Sciatic nerve (tissue), 2 donors: ENCODE measurements around the gene MSI2. TPM values are rescaled to one million over a fixed set of nuclear protein-coding genes. Genes with fewer than 3 reads are reported as not detected.
"Not testable (repeated sequence)": the region's sequence is repeated elsewhere in the genome, so short reads cannot be mapped to it uniquely, and the experiment has no call there.

ENCODE experiments used
- ATAC-seq: fragments of 200-7000 bp; cut with Tn5 transposase; one replicate; pipeline ENCODE4 v1.9.1; 2020; ENCODE audit warnings: mild to moderate bottlenecking, moderate library complexity
- DNase-seq: peaks from one replicate; pipeline ENCODE4 v3.0.0-alpha.2; 2020; ENCODE audit warnings: low spot score
- intact Hi-C: fragments of 100-400 bp; cut with DNase I; formaldehyde crosslinking; loops from one replicate; pipeline ENCODE4 v1.14.2; 2022
- total RNA-seq: library from RNA; stranded (reverse); fragmentation: NEBNext Ultra II Directional; extraction: Animal tissue kit (Norgen Biotek cat#: 25700); gene quantifications from one replicate; pipeline ENCODE4 v1.2.1, GENCODE V29; 2021
- donor health status: DM: no; HTN: no; CAD: no.
- donor health status: DM: no; HTN: no; CAD: no.

MSI2 gene
- total RNA-seq, 1 donor from 2014 or later, result 25.2 TPM

GRCh38 chr17:57493625-57494024 lies 237.3 kb downstream of the MSI2 start:
- ATAC-seq (no peak), DNase-seq (no peak)
- intact Hi-C loops, result no loop called here

GRCh38 chr17:57494443-57494842 lies 238.1 kb downstream of the MSI2 start:
- DNase-seq, result no peak
- intact Hi-C loops, result no loop called here
- no peak for ATAC-seq

GRCh38 chr17:57495771-57496170 lies 239.4 kb downstream of the MSI2 start:
- DNase-seq (no peak), ATAC-seq (no peak)
- intact Hi-C loops, result no loop called here

GRCh38 chr17:57496382-57496781 lies 240.1 kb downstream of the MSI2 start:
- ATAC-seq (no peak), DNase-seq (no peak)
- intact Hi-C loops, result no loop called here

GRCh38 chr17:57498443-57498842 lies 242.1 kb downstream of the MSI2 start:
- DNase-seq, result no peak
- no peak for ATAC-seq
- intact Hi-C loops, result no loop called here

GRCh38 chr17:57499221-57499620 lies 242.9 kb downstream of the MSI2 start:
- ATAC-seq, intact Hi-C loops, DNase-seq: not testable (repeated sequence)

GRCh38 chr17:57499648-57500049 lies 243.3 kb downstream of the MSI2 start:
- no peak for DNase-seq
- ATAC-seq, result no peak
- intact Hi-C loops, result no loop called here

GRCh38 chr17:57501016-57501415 lies 244.7 kb downstream of the MSI2 start:
- ATAC-seq (no peak), DNase-seq (no peak)
- intact Hi-C loops, result no loop called here

- intact Hi-C loops, result no loop called here
- DNase-seq, result no peak
- no peak for ATAC-seq
Observed at GRCh38 chr17:57502022-57502421, 245.7 kb downstream of the MSI2 start.

GRCh38 chr17:57502811-57503241 lies 246.5 kb downstream of the MSI2 start:
- ATAC-seq, result no peak
- intact Hi-C loops, result no loop called here
- DNase-seq, result no peak

GRCh38 chr17:57504208-57504607 lies 247.9 kb downstream of the MSI2 start:
- ATAC-seq (no peak), DNase-seq (no peak)
- intact Hi-C loops, result no loop called here

GRCh38 chr17:57505841-57506773 lies 249.8 kb downstream of the MSI2 start:
- no peak for DNase-seq
- intact Hi-C loops, result no loop called here
- ATAC-seq, result peak; percentile 57

GRCh38 chr17:57506774-57507127 lies 250.4 kb downstream of the MSI2 start:
- ATAC-seq (no peak), DNase-seq (no peak)
- intact Hi-C loops, result no loop called here

- intact Hi-C loops, result no loop called here
- DNase-seq, result no peak
- ATAC-seq, result no peak
Observed at GRCh38 chr17:57507828-57508227, 251.5 kb downstream of the MSI2 start.

- DNase-seq (no peak), ATAC-seq (no peak)
- intact Hi-C loops, result no loop called here
Observed at GRCh38 chr17:57508671-57509070, 252.3 kb downstream of the MSI2 start.

GRCh38 chr17:57511475-57512123 lies 255.3 kb downstream of the MSI2 start:
- DNase-seq, result no peak

GRCh38 chr17:57512258-57512657 lies 255.9 kb downstream of the MSI2 start:
- DNase-seq, result no peak
- ATAC-seq, result no peak
- intact Hi-C loops, result no loop called here

More at GRCh38 chr17:57511475-57512123, 255.3 kb downstream of the MSI2 start:
- intact Hi-C loops, result no loop called here
- ATAC-seq, result no peak

- no peak for ATAC-seq
- intact Hi-C loops, result no loop called here
- no peak for DNase-seq
Observed at GRCh38 chr17:57512691-57513090, 256.4 kb downstream of the MSI2 start.

- no peak for DNase-seq
- ATAC-seq, result no peak
- intact Hi-C loops, result no loop called here
Observed at GRCh38 chr17:57513569-57513968, 257.2 kb downstream of the MSI2 start.

GRCh38 chr17:57514614-57515013 lies 258.3 kb downstream of the MSI2 start:
- ATAC-seq (no peak), DNase-seq (no peak)
- intact Hi-C loops, result no loop called here
